ENCODE data around the gene DUOXA2.

- no peak for TF ChIP-seq POLR2A (IDR thresholded peaks at IDR 0.05)
- no peak for TF ChIP-seq CTCF (IDR thresholded peaks at IDR 0.05)
These were observed at the start of gene DUOXA2, which contains the start of gene DUOX2 for GRCh38 chr15:45114076-45114750.
